Measurements from ENCODE around the gene SLC25A51.
A peak's percentile ranks its signal among the peaks of the same experiment; 100 is the strongest.
"Not testable (repeated sequence)": the region's sequence is repeated elsewhere in the genome, so short reads cannot be mapped to it uniquely, and the experiment has no call there.

The SLC25A51 gene

GRCh38 chr9:37910271-37910670 lies 6.3 kb upstream of the SLC25A51 start:
- no peak for DNase-seq (ENCODE audit: low read depth)
- no peak for TF ChIP-seq CTCF (IDR thresholded peaks at IDR 0.05; ENCODE audit: low read length, missing control alignments)
- H3K4me3 ChIP-seq (replicated peaks; ENCODE audit: low read depth, low read length) = no peak overlapping the region

GRCh38 chr9:37909836-37910235 lies 5.9 kb upstream of the SLC25A51 start:
- not testable (repeated sequence) for DNase-seq (ENCODE audit: low read depth); H3K4me3 ChIP-seq (replicated peaks; ENCODE audit: low read depth, low read length)

- H3K4me3 ChIP-seq (replicated peaks; ENCODE audit: low read depth, low read length) = no peak overlapping the region
- DNase-seq (ENCODE audit: low read depth) = no peak
These were observed 5.4 kb upstream of the SLC25A51 start for GRCh38 chr9:37909326-37909725.

GRCh38 chr9:37908698-37909186 lies 4.8 kb upstream of the SLC25A51 start:
- TF ChIP-seq CTCF (IDR thresholded peaks at IDR 0.05; ENCODE audit: low read length, missing control alignments) = no peak
- H3K4me3 ChIP-seq (replicated peaks; ENCODE audit: low read depth, low read length) = no peak overlapping the region
- DNase-seq (ENCODE audit: low read depth) = peak; percentile 93

More at GRCh38 chr9:37909326-37909725, 5.4 kb upstream of the SLC25A51 start:
- no peak for TF ChIP-seq CTCF (IDR thresholded peaks at IDR 0.05; ENCODE audit: low read length, missing control alignments)

- peak; percentile 41 for DNase-seq (ENCODE audit: low read depth)
- TF ChIP-seq CTCF (IDR thresholded peaks at IDR 0.05; ENCODE audit: low read length, missing control alignments) = no peak
- no peak overlapping the region for H3K4me3 ChIP-seq (replicated peaks; ENCODE audit: low read depth, low read length)
These were observed 4.4 kb upstream of the SLC25A51 start for GRCh38 chr9:37908283-37908682.

GRCh38 chr9:37906312-37907239 lies 2.6 kb upstream of the SLC25A51 start:
- no peak for TF ChIP-seq CTCF (IDR thresholded peaks at IDR 0.05; ENCODE audit: low read length, missing control alignments)
- no peak overlapping the region for H3K4me3 ChIP-seq (replicated peaks; ENCODE audit: low read depth, low read length)
- no peak for DNase-seq (ENCODE audit: low read depth)

- H3K4me3 ChIP-seq (replicated peaks; ENCODE audit: low read depth, low read length) = no peak overlapping the region
- TF ChIP-seq CTCF (IDR thresholded peaks at IDR 0.05; ENCODE audit: low read length, missing control alignments) = no peak
- DNase-seq (ENCODE audit: low read depth) = no peak
These were observed 1.8 kb upstream of the SLC25A51 start for GRCh38 chr9:37905776-37906175.
